H1 (cell line): ENCODE measurements around the gene ITGB2. TPM values are rescaled to one million over a fixed set of nuclear protein-coding genes. Genes with fewer than 3 reads are reported as not detected.

Experiments
- GABPA ChIP-seq: IDR thresholded peaks from 2 replicates; pipeline ENCODE4 v1.6.1; 2011; ENCODE audit warnings: mild to moderate bottlenecking, low read length, moderate library complexity, borderline replicate concordance; ENCODE audit not compliant: insufficient read depth
- GTF2F1 ChIP-seq: IDR thresholded peaks from 2 replicates; pipeline ENCODE4 v1.6.1; 2012; ENCODE audit warnings: low read depth, low read length, improper control_type of control experiment, borderline replicate concordance
- polyA plus RNA-seq, 7 experiments: library from polyadenylated mRNA; depleted of rRNA in 3 of 7; stranded (reverse) in 5 of 7; unstranded in 2 of 7; fragments of >200 nt in 5 of 7; fragments of 200-250 nt in 2 of 7; gene quantifications; 1 replicate in 5 of 7; 2 replicates in 1 of 7; 4 replicates in 1 of 7; pipeline versions ENCODE4 v1.2.1 to v1.2.3, GENCODE V29; 2011 to 2013; ENCODE audit warnings: missing spikeins in 2 of 7, mixed read lengths in 2 of 7
- total RNA-seq: library from RNA; stranded (reverse); fragmentation: NEBNext Ultra II Directional; extraction: Animal tissue kit (Norgen Biotek cat#: 25700); gene quantifications from 2 replicates; pipeline ENCODE4 v1.2.1, GENCODE V29; 2021

Gene ITGB2
- total and polyA plus RNA-seq, 2 of the 8 experiments (the other 6 are each of a cell fraction or from before 2014, with no cell fraction given) = 0.24 to 0.63 TPM

GRCh38 chr21:44911068-44911383 is 9.7 kb downstream of the ITGB2 start (continued):
- no peak for TF ChIP-seq GTF2F1
- TF ChIP-seq GABPA = no peak
